Activated CD4-positive, alpha-beta T cell treated with anti-CD3 and anti-CD28 coated beads for 1 hour (primary cell): Measurements from ENCODE around the gene TNFAIP8.

Experiments
- DNase-seq: peaks from one replicate; pipeline ENCODE4 v3.0.0-alpha.2; 2020

Gene TNFAIP8

DNA sequence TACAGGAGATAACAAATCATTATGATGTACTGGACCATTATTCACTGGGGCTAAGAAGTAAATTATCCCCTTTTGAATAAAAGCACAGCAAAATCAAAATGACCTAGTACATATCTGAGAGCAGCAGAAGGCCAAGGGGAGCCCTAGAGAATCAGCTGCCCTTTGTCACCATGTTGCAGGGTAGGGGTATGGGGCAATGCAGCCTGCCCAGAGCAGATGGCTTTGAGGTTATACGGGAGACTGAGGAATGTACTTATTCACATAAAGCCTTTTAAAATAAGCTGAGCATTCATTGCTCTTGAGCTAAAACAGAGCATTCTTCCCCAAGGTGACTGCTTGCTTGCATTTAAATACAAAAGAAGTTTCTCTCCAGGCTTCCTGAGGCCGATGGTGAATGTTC lies 2.6 kb upstream of the TNFAIP8 start:
- DNase-seq, result no peak

DNA sequence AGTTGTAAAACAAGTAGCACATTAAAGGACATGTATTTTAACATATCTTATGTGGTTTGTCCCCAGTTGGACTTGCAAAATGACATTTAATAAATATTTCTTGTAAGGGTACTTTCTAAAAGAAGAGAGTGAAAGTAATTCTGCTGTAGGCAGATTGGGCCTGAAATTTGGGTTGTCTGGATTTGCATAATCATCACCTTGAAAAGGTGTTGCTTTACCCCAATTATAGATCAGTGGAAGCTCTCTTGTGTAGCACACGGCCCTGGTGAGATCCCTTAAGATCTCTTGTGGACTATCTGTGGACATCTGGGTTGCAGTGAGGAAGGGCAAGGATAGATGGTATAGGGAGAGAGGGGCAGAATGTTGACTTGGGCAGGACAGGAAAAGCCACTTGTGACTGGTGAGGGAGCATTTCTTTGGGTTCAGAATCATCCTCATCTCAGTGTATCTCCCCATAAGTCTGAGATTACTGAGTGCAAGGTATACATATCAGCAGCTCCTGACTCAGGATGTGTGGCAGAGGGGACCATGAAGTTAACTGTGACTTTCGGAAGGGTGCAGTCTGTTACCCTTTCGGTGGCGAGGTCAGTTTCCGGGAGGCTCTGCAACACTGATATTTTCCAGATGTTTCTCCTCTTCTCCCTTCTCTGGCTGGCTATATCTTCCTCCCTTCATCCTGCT lies 2.0 kb upstream of the TNFAIP8 start:
- DNase-seq, result no peak

DNA sequence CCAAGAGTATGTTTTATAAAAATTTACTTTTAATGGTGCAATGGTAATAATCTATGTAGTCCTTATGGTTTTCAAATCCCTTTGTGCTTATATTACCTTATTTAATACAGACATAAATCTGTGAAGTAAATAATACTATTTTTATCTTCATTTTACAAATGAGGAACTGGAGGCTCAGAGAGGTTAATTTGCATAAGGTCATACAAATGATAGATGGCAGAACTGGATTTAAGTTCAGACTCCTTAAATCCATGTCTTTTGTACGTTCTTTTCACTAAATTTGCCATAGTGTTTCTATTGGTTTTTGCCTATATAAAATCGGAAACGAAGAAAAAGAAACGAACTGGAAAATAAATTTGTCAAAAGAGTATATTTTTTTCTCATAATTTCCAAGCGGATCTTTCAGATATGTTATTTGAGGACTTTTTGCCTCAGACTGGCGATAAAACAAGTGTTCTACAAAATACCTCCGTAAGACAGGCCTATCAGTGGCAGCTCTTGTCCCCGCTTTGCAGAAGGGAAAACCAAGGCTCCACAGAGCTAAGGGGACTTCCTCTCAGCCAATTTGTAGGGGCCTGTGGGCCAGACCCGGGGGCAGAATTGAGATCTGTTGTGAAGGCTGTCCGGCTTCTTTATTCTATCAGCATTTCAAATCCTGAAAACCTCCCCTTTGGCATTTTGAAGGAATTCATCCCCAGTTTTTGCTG lies 1.1 kb upstream of the TNFAIP8 start:
- DNase-seq, result no peak

DNA sequence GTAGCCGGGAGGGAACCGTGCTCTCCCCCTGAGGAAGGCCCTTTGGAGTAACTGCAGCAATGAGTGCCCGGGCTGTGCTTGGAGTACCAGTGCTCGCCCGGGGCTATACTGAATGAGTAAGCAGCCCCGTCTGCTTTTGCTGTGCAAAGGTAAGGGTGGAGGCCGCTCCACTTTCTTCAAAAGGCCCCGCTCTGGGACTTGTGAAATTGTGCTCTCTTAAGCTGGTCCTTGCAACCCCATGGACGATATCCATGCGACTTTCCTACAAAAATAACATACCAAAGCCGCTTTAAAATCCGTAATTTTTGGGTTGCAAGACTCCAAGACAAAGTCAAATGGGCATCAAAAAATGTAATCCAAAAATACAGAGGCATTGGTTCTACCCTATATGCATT lies 578 bp upstream of the TNFAIP8 start:
- no peak for DNase-seq

DNA sequence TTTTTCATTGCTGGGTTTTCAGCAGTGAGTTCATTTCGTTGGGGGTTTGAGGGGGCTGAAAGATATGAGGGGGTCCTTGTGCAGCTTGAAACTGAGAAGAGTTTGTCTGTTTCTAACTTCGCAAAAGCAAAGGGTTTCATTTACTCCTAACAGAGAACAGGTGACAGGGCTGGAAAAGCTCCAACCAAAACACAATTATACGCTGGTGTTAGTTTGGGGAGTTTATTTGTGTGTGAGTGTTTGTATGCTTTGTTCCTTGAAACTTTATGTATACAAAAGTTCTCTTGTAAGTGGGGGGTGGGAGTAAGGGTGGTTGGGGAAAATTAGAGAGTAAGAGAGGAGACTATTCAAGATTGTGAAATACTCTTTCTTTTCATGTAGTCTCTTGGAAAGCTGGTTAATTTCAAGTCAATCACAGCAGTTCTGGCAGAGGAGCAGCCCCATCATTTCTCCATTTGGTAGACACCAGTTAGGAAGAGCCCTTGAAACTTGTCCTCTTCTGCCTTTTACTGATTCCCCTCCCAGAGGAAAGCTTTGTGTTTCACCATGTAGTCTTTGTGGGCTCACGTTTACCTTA lies 881 bp downstream of the TNFAIP8 start:
- DNase-seq, result no peak

DNA sequence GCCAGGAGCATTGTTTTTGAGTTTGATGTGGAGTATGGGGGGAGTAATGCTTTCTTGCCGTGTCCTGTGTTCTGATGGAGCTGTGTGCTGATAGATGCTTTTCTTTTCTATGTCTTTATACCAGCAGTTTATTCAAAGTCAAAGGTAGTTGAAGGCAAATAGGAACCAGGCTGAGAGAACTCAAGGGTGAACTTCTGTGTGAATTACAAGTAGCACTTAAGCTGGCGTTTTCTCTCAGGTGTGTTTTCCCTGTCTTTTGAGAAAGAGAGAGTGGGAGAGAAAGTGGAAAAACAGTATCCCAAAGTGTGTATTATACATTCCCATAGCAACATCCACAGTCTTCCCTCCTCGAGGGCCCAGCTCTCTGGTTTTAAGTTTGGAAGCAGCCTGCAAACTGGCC lies 1.5 kb downstream of the TNFAIP8 start:
- DNase-seq, result no peak

DNA sequence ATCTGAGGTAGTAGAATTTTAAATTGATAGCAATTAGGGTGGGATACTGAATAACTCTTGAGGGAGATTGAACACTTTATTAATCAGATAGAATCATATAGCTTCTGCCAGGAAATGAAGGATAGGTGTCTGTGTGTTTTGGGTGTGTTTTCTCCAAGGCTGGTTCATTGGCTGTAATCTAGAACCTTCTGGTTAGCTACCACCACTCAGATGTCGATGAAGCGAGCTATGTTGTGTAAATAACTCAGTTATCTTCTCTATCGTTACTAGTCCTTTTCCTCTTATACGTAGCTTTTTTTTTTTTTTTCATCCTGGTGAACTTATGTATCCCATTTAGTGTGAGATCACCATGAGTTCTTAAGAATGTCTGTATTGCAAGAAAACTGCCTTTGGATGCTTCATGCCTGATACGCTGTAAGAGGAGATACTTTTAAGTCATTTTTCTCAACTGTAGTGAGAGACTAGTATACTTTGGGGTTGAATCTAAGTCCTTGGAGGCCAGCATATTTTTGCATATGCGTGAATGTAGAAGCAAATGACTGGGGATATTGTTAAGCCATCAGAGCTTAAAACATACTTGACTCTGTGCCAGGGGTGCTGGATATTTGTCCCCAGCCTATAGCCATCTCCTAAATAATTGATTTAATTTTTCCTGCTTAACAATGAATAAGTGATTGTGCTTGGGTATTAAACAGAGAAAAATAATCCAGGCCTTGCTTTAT lies 2.1 kb downstream of the TNFAIP8 start:
- no peak for DNase-seq

DNA sequence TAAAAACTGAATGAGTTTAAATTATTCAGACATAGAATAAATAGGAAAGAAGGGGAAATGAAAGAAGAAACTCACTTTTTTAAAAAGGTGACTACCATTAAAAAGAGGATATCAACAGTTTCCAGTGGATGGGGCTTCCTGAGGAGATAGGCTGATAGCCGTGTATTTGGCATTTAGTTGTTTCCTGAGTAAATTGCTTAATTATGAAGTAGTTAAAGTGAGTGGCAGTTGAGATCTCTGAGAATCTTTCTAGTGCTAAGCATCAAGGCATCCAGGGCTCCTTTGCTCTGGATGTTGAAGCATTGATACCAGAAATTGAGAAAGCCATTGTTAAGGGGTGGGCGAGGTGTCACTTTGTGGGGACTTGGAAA lies 2.7 kb downstream of the TNFAIP8 start:
- no peak for DNase-seq

DNA sequence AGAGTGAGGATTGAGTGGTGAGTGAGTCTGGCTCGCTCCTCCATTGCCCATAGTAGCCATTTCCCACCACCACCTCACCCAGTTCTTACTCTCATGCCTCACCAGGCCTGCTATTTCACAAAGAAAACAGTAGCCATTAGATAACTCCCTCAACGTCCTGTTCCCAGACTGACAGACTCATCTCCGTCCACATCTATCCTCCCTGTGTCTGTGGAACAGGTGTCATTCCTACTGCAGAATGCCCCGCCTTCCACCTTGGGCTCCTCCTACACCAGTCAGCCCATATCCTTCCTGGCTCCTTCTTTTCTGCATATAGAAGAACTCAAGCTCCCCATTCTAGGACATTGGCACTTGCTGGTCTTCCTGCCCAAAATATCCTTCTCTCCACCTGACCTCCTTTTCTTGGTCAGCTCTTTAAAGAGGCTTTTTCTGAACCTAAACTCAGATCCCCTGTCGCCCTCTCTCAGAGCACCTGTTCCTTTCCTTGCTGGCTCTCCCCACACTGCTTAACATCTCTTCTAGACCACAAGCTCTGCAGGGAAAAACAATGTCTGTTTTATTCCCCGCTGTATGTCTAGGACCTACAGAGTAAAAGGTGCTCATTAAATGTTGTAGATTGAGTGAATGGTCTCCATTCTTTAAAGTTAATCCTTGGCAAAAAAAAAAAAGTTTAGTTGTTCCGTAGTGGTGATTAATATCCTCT lies 3.2 kb downstream of the TNFAIP8 start:
- DNase-seq, result no peak

DNA sequence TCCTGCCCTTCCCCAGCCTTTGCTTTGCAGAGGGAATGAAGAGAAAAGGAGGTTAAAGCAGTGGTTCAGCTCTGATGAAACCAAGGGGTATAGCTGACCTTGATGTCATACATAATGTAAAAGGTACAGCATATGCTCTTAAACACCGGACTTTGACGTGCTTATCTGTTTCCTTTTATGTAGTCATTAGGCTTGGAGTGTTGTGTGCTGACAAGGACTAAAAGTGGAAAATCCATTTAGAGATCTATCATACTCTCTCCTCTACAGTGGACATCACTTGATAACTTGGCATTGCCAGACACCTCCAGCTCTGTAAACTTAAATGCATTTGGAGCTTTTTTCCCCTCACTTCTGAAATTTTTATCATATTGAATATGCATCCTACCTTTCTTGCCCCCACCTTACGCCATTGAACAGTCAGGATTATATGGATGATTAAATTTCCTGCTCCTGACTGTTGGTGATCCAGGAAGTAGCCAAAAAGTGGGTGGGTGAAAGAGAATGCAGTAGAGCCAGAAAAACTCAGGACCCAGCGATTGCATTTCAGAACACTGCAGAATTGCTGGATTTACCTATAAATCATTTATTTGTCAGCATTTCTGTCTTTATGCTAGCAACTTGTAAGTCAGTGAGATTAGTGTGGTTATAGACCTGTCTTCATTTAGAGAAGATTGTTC lies 4.1 kb downstream of the TNFAIP8 start:
- DNase-seq, result no peak

DNA sequence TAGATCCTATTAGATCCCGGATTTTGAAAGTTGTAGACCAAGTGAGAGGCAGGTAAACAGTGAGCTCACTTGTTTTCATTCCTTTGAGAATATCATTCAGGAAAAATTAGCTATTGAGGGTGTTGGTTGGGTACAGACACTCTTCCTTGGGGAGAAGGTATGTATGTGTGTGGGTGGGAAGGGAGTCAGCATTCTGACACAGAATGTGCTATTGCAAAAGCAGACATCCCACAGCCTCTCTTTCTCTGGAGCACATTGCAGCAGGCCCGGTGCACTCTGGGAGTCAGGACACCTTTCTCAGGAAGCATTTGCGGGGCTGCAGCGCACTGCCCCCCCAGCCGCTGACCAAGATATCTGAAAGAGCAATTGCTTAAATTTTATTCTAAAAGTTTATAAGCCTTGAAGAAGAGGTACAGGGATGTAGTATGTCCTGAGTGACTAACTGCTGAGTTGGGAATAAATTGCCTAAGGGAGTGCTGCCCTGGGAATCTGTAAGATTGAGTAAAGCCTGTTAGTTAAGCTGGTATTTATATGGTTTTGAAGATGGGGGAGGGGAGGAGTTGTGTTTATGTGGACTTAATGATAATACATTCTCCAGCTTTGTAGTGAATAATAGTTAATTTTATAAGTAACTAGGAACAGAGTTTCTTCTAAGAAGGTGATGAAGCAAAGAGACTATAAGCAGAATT lies 5.2 kb downstream of the TNFAIP8 start:
- DNase-seq, result no peak

DNA sequence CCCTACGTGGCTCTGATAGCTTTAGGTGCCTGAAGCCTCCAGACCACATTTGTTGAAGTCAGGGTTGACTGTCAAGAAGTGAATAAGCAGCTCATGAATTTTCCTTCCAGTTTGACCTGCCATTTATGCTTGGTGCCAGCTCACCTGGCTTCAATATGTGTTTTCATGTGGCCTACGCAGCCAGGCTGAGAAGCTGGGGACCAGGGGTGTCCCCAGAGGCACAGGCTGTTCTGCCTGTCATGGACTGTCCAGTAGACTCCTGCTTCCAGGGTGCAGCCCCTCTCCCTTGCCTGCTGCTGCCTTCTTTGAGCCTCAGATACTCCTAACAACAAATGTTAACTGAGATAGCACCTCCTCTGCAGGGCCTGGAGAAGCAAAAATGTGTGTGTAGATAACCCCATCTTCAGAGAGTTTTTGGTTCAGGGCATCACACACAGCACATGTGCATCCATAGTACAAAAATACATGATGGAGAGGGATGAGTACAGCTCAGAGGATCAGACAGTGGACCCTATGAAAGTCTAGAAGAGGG lies 5.8 kb downstream of the TNFAIP8 start:
- DNase-seq, result no peak

DNA sequence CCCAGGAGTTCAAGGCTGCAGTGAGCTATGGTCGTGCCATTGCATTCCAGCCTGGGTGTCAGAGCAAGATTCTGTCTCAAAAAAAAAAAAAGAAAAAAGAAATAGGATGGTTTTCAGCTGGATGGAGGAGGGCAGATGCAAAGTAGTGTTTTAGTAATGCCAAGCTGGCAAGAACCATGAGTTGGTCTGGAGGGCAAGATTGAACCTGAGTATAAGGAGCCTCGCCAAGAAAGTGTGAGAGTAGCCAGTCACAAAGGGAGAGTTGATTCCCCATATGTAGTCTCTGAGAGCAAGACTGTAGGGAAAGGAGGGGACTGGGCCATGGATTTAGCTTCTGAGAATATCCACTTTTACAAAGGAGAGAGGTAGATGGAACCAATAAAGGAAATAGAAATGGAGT lies 6.9 kb downstream of the TNFAIP8 start:
- no peak for DNase-seq

DNA sequence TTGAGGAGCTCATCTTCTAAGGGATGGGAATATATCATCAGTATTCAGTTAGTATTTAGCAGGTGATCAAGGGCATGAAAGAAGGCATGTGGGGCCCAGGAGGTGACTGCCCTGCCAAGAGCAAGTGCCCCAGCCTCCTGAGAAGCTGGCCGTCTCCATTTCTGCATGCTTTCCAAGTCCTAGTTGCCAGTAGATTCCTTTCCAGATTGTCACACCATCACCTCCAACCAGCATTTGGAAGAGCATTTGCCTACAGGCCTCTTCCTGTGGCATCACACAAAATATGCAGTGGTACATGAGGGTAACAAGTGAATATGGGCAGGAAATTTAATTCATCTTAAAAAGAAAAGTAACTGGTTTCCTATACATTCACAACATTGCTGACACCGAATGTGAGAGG lies 7.5 kb downstream of the TNFAIP8 start:
- DNase-seq, result no peak

DNA sequence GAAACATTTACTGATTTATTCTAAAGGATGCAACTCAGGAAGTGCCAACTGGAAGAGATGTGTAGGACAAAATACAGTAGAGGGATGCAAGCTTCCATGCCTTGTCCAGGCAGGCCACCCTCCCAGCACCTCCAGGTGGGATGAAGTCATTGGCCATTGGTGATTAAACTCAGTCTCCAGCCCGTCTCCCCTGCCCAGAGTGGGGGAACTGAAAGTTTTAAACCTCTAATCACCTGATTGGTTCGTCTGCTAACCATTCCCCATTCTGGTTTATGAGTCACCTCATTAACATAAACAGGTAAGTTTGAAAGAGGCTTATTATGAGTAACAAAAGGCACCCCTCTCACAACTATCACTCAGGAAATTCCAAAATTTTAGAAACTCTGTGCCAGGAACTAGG lies 8.1 kb downstream of the TNFAIP8 start:
- DNase-seq, result no peak

DNA sequence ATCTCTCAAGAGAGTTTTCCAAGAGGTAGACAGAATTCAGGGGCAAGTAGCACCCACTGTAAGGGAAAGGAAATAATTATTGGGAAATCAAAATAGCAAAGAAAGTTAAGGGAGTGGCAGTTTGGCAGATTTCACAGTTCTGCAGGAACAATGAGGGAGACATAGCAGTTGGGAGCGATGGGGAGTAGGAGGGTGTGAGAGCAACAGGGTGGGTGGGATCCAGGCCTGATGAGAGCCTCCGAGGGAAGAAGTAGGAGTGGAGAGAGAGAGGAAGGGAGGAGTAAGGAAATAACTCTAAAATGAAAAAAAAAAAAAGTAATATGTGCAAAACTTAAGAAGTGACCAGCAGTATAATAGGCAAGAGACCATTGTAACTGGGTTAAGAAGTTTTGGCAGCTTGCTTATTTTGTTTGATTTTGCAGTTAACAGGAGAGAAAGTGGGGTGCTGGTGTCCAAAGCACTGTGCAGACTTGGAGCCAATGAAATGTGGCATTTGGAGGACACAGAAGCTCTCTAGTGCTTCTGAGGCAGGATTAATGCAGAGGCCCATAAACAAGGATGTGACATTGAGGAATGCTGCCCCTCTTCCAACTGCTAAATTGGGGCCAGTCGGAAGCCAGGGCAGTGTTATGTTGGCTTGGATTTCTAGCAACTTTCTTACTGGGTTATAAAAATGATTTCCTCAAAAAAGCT lies 10.2 kb downstream of the TNFAIP8 start:
- no peak for DNase-seq

DNA sequence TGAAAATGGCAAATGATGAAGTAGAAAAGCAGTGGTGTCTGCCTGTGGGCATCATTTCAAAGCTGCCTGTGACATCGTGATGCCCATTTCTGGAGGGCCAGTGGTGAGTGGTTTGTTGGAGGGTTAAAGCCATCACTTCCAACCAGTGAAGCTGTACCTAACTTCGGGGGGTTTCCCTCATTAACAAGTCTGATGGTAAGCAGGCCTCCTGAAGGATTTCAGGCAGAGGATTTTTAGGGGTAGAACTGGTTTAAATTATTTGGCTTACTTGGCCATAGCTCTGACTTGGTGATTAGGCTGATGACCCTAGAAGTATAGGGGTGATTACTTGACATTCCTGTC lies 10.7 kb downstream of the TNFAIP8 start:
- no peak for DNase-seq

DNA sequence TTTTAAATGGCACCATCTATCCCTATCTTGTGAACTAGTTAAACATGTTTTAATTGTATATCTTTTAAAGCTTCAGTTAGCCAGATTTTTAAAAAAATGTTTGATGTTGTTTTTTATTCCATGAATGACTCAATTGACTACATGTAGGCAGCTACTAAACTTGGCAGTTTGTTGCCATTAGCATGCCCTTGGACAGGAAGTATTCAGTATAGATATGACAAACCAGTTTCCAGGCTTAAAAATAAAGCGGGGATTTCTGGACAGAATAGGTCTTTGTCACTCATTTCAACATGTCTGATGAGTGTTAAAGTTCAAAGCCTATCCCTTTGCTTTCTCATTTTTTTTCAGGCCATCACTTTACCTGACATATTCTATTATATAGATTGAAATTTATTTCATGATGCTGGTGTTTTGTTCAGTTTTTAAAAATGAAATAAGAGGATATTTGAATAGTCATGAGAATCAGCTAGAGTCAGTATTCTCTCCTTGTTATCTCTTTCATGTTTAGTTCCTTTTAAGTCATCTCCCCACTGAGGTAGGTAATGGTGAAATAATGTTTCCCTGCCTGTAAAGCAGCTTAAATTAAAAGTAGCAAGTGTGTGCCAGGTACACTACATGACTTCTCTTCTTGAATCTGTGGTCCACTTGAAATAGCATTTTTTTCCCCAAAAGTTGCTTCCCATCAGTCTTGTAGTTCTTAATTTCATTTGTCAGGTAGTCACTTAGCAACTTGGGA lies 11.9 kb downstream of the TNFAIP8 start:
- DNase-seq, result no peak

DNA sequence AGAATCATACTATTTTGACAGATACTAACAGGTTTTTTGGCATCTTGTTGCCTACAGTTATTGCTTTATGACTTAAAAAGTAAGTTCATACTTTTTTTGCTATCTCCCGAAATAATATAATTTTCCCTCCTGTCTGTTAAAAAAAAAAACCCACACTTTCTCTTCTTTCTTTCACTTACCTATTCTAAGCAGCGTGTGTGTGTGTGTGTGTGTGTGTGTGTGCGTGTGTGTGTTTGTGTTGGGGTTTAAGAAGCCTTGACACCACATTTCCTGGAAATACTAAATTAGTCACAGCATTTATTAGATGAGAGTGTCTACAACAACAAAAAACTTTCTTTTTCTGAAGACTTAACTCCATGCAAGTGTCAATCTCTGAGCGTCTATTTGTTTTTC lies 12.4 kb downstream of the TNFAIP8 start:
- DNase-seq, result no peak

DNA sequence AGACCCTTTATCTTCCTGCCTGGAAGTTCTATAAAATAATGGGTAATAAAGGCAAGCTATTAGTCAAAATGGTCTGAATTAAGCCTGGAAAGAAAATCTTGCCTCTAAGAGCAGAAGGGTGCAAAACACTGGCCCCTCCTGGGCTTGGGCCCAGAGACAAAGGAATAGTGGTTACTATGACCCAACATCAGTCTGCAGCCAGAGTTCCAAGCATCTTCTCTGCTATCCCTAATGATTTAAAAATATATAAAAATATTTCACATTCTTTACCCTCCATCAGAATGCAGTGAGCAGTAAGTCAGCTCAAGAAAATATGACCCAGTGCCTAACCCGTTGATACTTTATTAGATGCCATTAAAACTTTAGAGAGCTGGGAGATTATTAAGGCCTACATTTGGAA lies 14.7 kb downstream of the TNFAIP8 start:
- DNase-seq, result no peak

DNA sequence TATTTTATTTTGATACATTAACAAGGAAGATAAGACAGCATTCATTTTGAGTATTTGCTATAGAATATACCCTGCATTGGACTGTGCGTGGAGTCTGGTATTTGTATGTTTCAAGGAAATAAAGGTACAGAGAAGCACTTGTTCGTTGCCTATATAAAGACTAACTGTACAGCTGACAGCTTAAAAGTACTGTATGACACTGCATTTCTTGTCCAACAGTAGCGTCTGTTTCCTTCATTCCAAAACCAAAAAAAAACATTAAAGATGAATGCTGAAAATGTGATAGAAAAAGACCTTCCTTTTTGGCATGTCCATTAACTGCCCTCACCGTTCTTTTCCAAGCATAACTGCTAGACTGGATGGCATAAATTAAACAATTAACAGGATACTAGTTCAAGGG lies 15.3 kb downstream of the TNFAIP8 start:
- no peak for DNase-seq
